Body of pancreas (tissue), 4 donors: Measurements from ENCODE around the gene PLAU.

Experiments
- CTCF ChIP-seq, 7 experiments: fragments of 450-650 bp in 4 of 7; fragments of 200-600 bp in 3 of 7; sonication (generic) in 3 of 7; IDR thresholded peaks; one replicate each; pipeline ENCODE4 v1.5.1; 2016 to 2019; ENCODE audit warnings: antibody characterized with exemption in 7 of 7
- POLR2A ChIP-seq, 3 donors: fragments of 450-650 bp; IDR thresholded peaks; one replicate each; pipeline ENCODE4 v1.6.1; 2016; ENCODE audit warnings: antibody characterized with exemption in 3 of 3, mild to moderate bottlenecking in 2 of 3

GRCh38 chr10:73931767-73932619 lies 21.1 kb downstream of the PLAU start:
- TF ChIP-seq CTCF (IDR thresholded peaks at IDR 0.05) (no peak), POLR2A (IDR thresholded peaks at IDR 0.05) (no peak)
